Ascending aorta (tissue), 2 donors: Measurements from ENCODE around the gene LRPPRC. TPM values are rescaled to one million over a fixed set of nuclear protein-coding genes. Genes with fewer than 3 reads are reported as not detected.

Experiments
- DNase-seq, 2 donors: peaks; one replicate each; pipeline ENCODE4 v3.0.0-alpha.2; 2019; ENCODE audit warnings: low spot score in 2 of 2
- H3K27ac ChIP-seq, 2 donors: fragments of 200-600 bp; sonication (generic); one replicate each; pipeline ENCODE4 v1.5.1; 2016 to 2017; ENCODE audit warnings: mild to moderate bottlenecking in 1 of 2
- H3K27me3 ChIP-seq: fragments of 200-600 bp; sonication (generic); one replicate; pipeline ENCODE4 v1.5.1; 2017
- H3K36me3 ChIP-seq, 2 donors: fragments of 200-600 bp; sonication (generic); one replicate each; pipeline ENCODE4 v1.5.1; 2016
- H3K4me1 ChIP-seq, 2 donors: fragments of 200-600 bp; sonication (generic); one replicate each; pipeline ENCODE4 v1.5.1; 2016 to 2017; ENCODE audit warnings: mild to moderate bottlenecking in 1 of 2
- H3K4me3 ChIP-seq, 2 donors: fragments of 200-600 bp; sonication (generic); one replicate each; pipeline ENCODE4 v1.5.1; 2016 to 2017; ENCODE audit warnings: mild to moderate bottlenecking in 1 of 2
- H3K9me3 ChIP-seq, 2 donors: fragments of 200-600 bp; sonication (generic); one replicate each; pipeline ENCODE4 v1.5.1; 2016
- intact Hi-C: fragments of 100-400 bp; cut with DNase I; formaldehyde crosslinking; loops from one replicate; pipeline ENCODE4 v1.15.1; 2023
- total RNA-seq: library from RNA; depleted of rRNA; stranded (reverse); fragments of >200 nt; gene quantifications from one replicate; pipeline ENCODE4 v1.1.0, GENCODE V29; 2016
- TF ChIP-seq, protein P1 (sequence below), 3 experiments: fragments of 200-600 bp in 2 of 3; fragments of 450-650 bp in 1 of 3; sonication (generic) in 2 of 3; IDR thresholded peaks; one replicate each; pipeline ENCODE4 v1.5.1; 2016 to 2019; ENCODE audit warnings: antibody characterized with exemption in 3 of 3, mild to moderate bottlenecking in 1 of 3, moderate library complexity in 1 of 3

Gene LRPPRC
- total RNA-seq, 1 donor from 2014 or later = 78.1 TPM

DNA sequence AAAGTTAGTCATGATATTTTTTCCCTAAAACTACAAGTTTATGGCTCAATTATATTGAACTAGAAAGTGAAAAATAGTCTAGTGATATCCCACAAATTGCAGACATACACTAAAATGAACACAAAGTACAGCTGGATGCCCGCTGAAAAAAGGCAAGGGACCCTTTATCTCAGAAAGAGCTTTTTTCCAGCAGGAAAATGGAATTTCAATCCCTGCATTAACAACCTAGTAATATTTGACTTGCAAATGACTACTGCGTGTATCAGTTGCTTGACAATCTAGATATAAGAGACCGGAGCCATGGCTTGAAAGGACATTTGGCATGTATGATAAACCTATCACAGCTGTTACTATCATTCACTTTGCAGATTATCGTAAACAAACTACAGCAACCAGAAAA is 49.1 kb downstream of the LRPPRC start:
- Histone ChIP-seq H3K36me3 (peaks cover 19 to 52% of the 10 kb centered on the region in 2 donors), H3K9me3 (no peaks in the 10 kb centered on the region), H3K27ac (no peak overlapping the region), H3K4me1 (no peaks in the 10 kb centered on the region), H3K27me3 (no peaks in the 10 kb centered on the region), H3K4me3 (no peak overlapping the region)
- TF ChIP-seq, protein P1, sequence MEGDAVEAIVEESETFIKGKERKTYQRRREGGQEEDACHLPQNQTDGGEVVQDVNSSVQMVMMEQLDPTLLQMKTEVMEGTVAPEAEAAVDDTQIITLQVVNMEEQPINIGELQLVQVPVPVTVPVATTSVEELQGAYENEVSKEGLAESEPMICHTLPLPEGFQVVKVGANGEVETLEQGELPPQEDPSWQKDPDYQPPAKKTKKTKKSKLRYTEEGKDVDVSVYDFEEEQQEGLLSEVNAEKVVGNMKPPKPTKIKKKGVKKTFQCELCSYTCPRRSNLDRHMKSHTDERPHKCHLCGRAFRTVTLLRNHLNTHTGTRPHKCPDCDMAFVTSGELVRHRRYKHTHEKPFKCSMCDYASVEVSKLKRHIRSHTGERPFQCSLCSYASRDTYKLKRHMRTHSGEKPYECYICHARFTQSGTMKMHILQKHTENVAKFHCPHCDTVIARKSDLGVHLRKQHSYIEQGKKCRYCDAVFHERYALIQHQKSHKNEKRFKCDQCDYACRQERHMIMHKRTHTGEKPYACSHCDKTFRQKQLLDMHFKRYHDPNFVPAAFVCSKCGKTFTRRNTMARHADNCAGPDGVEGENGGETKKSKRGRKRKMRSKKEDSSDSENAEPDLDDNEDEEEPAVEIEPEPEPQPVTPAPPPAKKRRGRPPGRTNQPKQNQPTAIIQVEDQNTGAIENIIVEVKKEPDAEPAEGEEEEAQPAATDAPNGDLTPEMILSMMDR (IDR thresholded peaks at IDR 0.05) = no peak
- no peak for DNase-seq
- intact Hi-C loops = no loop called here

DNA sequence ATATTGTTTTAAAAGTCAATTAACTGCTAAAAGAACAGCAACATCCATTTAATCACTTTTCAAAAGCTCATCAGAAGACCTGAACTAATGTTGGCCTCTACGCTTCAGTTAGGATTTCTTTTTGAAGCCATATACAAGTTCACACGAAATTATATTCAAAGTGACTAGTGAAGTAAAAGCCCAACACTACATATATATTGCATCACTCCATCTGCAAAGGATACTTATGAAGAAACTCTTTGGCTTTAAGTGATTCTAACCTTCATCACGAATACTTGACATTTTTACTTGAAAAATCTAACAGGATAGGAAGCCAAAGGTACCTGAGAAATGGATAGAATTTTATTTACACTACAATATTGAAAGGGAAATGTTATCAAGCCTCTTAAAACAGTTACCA is 50.4 kb downstream of the LRPPRC start:
- peaks cover 19 to 52% of the 10 kb centered on the region in 2 donors for H3K36me3 ChIP-seq
- H3K4me3 ChIP-seq = no peak overlapping the region
- H3K27ac ChIP-seq = no peak overlapping the region
- DNase-seq = no peak
- H3K4me1 ChIP-seq = no peaks in the 10 kb centered on the region
- TF ChIP-seq, protein P1 (IDR thresholded peaks at IDR 0.05) = no peak
- no peaks in the 10 kb centered on the region for H3K27me3 ChIP-seq
- intact Hi-C loops = no loop called here
- no peaks in the 10 kb centered on the region for H3K9me3 ChIP-seq

DNA sequence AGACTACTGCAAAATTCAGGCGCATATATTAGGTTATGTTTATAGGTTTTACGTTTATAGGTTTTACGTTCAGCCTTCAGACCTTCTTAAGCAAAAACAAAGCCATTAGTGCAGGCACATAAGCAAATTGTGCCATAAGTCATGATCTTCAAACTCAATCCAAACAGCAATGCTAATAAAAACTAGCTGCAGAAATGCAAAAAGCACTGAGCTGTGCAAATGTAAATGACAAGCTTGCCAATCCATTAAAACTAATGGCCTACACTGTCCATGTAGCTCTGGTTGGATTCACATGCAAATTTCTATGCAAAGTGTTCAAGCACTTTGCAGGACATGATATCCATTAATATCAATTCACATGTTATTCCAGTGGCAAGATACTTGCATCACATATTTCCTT is 50.9 kb downstream of the LRPPRC start:
- H3K4me1 ChIP-seq = no peaks in the 10 kb centered on the region
- TF ChIP-seq, protein P1 (IDR thresholded peaks at IDR 0.05) = no peak
- H3K9me3 ChIP-seq = no peaks in the 10 kb centered on the region
- H3K36me3 ChIP-seq = peaks cover 19 to 52% of the 10 kb centered on the region in 2 donors
- no peak overlapping the region for H3K27ac ChIP-seq
- H3K27me3 ChIP-seq = no peaks in the 10 kb centered on the region
- DNase-seq = no peak
- H3K4me3 ChIP-seq = no peak overlapping the region
- intact Hi-C loops = no loop called here

DNA sequence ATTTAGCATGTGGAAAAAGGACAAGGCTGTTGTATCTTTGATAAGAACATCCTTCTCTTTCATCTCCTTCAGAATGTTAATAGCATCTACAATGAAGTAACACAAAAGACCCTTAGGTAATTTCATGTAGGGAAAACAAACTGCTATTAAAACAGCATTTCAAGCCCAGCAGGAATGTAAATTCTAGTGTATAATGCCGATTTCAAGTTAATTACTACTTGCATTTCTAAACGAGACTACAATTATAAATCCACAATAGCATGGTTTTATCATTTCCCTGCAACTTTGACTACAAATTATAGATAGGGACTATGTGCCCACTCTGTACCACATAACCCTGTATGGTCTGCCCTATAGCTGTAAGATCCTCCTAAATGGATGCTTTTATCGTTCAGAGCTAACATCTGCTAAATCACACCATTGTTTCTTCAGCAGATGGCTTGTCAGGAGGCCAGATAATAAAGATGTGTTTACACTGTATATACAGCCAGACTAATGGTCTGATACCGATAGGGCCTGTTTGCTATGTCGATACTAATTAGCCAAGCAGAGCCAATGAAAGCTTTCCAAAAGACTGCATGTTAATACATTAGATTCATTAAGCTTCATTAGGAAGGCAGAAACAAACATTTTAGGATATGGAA is 51.9 kb downstream of the LRPPRC start:
- intact Hi-C loops = no loop called here
- peaks cover 19 to 52% of the 10 kb centered on the region in 2 donors for H3K36me3 ChIP-seq

DNA sequence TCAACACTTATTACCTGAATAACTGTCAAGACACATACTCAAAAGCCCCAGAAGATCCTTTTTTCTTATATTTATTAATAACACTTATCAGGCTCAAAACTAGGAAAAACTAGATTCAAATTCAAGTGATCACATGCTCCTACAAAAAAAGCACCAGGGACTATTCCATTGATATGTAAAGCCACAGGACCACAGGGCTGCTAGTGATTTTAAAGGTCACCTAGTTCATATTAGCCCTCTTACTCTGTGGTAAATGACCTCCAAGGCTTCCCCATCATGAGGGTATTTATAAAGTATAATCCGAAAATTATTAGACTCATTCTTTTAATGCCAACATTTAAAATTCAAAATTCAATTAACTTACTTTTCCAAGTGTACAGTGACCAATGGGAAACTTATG is 52.5 kb downstream of the LRPPRC start:
- Histone ChIP-seq H3K36me3 (peaks cover 19 to 50% of the 10 kb centered on the region in 2 donors), H3K4me3 (no peak overlapping the region), H3K4me1 (no peaks in the 10 kb centered on the region), H3K27ac (no peak overlapping the region), H3K27me3 (no peaks in the 10 kb centered on the region), H3K9me3 (no peaks in the 10 kb centered on the region)
- intact Hi-C loops = no loop called here
- DNase-seq = no peak
- TF ChIP-seq, protein P1 (IDR thresholded peaks at IDR 0.05) = no peak

More for the DNA sequence above, 51.9 kb downstream of the LRPPRC start:
- no peak overlapping the region for H3K4me3 ChIP-seq
- H3K4me1 ChIP-seq = no peaks in the 10 kb centered on the region
- no peak overlapping the region for H3K27ac ChIP-seq
- no peaks in the 10 kb centered on the region for H3K27me3 ChIP-seq
- DNase-seq = no peak
- TF ChIP-seq, protein P1 (IDR thresholded peaks at IDR 0.05) = no peak
- no peaks in the 10 kb centered on the region for H3K9me3 ChIP-seq

DNA sequence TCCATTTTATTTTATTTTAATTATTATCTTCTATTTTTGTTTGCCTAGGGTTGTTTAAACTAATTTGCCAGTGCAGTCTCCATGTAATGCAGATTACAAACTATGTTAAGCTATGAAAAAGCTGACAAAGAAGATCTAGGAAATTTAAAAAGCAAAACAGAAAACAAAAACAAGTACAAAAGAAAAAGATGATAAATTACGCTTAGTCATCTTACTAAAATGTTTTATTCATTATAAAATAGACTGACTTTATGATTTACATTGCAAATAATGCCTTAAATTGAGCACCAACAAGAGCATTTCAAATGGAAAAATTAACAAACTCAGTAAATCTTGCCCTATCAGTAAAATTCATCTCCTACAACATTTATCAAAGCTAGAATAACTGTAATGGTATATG is 52.9 kb downstream of the LRPPRC start:
- intact Hi-C loops = no loop called here
- no peak overlapping the region for H3K27ac ChIP-seq
- no peaks in the 10 kb centered on the region for H3K4me1 ChIP-seq
- no peaks in the 10 kb centered on the region for H3K9me3 ChIP-seq
- H3K36me3 ChIP-seq = peaks cover 19 to 45% of the 10 kb centered on the region in 2 donors
- H3K27me3 ChIP-seq = no peaks in the 10 kb centered on the region
- TF ChIP-seq, protein P1 (IDR thresholded peaks at IDR 0.05) = no peak
- no peak overlapping the region for H3K4me3 ChIP-seq
- DNase-seq = no peak
